GM13977 (cell line): Measurements from ENCODE around the gene RAD51B.
"Not testable (repeated sequence)": the region's sequence is repeated elsewhere in the genome, so short reads cannot be mapped to it uniquely, and the experiment has no call there.

Experiments used
- DNase-seq: peaks from one replicate; pipeline ENCODE4 v3.0.0; 2012; ENCODE audit warnings: low spot score
- CTCF ChIP-seq: IDR thresholded peaks from 2 replicates; pipeline ENCODE4 v1.5.1; 2012; ENCODE audit warnings: mild to moderate bottlenecking, control low read depth; ENCODE audit not compliant: insufficient read depth; ENCODE audit errors: extremely low read depth, missing control alignments
- in situ Hi-C: fragments of 300-500 bp; cut with MboI; formaldehyde crosslinking; loops from one replicate; pipeline ENCODE4 v1.12.0; 2022; ENCODE audit warnings: low sequenced_read_pairs, low pct_unique_long_range_greater_than_20kb, mixed read lengths, inconsistent platforms; ENCODE audit not compliant: unreplicated experiment

RAD51B gene

DNA sequence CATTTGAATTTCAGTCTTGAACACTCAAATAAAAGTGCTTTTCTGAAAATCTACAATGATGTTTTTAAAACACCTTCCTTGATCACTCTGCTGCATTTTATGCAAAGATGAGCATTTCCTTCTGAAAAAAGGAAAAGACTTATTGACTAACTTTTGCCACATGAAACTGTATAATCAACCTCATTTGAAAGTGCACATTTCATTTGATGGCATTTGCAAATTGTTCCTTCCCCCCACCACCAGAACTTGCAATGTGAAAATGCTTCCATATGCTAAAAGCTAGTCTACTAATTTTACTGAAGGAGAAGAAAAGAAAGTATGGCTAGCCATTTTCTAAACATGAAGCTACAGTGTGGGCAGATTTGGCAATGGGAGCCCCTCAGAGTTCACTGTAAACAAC is 159.2 kb downstream of the RAD51B start:
- in situ Hi-C loops, result no loop called here
- no peak for DNase-seq
- no peak for TF ChIP-seq CTCF

DNA sequence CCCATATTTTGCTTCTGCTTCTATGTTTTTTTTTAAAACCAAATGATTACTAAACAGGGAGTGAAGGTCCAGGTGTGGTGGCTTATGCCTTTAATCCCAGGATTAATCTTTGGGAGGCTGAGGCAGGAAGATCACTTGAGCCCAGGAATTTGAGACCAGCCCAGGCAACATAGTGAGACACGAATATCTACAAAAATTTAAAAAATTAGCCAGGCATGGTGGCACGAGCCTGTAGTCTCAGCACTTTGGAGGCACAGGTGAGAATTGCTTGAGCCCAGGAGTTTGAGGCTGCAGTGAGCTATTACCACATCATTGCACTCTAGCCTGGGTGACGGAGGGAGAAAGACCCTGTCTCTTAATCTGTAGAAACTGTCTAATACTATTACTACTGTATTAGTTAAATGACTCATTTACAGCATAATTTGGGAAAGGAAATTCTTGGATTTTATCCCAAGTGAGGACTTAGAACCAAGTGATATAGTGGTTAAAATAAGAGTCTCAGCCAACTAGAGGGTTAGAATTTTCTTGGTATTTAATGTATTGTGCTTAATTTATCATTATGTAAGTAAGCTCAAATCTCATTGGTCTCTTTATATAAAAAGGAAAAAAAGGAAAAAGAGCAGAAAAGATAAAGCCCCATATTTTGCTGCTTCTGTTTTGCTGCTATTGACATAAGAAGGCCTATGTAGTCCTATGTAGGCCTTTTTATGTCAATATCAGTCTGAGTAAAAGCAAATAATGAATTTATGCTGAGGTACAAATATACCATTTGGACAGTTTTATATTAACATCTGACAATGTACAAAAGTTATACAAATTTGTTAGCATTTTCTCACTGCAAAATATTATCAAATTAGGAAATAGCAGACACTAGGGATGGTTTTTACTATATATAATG is 163.4 kb downstream of the RAD51B start:
- no peak for DNase-seq
- TF ChIP-seq CTCF, result no peak
- in situ Hi-C loops, result no loop called here

GRCh38 chr14:67984274-67984673 is 164.7 kb downstream of the RAD51B start:
- TF ChIP-seq CTCF, result no peak
- no peak for DNase-seq
- in situ Hi-C loops, result no loop called here

GRCh38 chr14:67986131-67986841 is 166.7 kb downstream of the RAD51B start:
- no peak for DNase-seq
- TF ChIP-seq CTCF, result no peak
- in situ Hi-C loops, result no loop called here

GRCh38 chr14:67987606-67988005 is 168.0 kb downstream of the RAD51B start:
- no peak for TF ChIP-seq CTCF
- no peak for DNase-seq
- in situ Hi-C loops, result no loop called here

DNA sequence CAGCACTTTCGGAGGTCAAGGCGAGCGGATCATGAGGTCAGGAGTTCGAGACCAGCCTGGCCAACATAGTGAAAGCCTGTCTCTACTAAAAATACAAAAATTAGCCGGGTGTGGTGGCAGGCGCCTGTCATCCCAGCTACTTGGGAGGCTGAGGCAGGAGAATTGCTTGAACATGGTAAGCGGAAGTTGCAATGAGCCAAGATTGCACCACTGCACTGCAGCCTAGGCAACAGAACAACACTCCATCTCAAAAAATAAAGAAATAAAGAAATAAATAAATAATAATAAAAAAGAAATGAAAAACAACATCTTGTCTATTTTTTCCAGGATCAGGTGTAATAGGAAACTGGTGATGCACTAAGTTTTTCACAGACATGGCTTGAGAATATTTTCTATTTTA is 168.6 kb downstream of the RAD51B start:
- in situ Hi-C loops, result not testable (repeated sequence)

DNA sequence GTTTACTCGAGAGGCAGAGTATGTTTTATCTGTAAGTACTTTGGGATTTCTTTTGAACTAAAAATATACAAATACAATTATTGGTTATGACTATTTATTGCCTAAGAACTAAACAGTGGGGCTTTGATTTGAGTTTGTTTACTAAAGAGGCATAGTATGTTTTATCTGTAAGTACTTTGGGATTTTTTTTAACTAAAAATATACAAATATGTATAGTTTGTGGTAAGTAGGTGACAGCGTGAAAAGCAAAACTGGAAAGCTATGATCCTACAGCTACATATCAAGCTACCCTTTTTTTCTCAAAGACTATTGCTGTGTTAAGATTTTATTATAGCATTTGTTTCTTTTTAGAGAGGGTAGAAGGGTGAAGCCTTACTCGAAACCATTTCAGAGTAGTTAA is 171.0 kb downstream of the RAD51B start:
- DNase-seq, result no peak
- in situ Hi-C loops, result no loop called here
- TF ChIP-seq CTCF, result no peak

More for the DNA sequence above, 168.6 kb downstream of the RAD51B start:
- DNase-seq, result not testable (repeated sequence)
